ENCODE measurements around the gene ALDOA.

Gene ALDOA

DNA sequence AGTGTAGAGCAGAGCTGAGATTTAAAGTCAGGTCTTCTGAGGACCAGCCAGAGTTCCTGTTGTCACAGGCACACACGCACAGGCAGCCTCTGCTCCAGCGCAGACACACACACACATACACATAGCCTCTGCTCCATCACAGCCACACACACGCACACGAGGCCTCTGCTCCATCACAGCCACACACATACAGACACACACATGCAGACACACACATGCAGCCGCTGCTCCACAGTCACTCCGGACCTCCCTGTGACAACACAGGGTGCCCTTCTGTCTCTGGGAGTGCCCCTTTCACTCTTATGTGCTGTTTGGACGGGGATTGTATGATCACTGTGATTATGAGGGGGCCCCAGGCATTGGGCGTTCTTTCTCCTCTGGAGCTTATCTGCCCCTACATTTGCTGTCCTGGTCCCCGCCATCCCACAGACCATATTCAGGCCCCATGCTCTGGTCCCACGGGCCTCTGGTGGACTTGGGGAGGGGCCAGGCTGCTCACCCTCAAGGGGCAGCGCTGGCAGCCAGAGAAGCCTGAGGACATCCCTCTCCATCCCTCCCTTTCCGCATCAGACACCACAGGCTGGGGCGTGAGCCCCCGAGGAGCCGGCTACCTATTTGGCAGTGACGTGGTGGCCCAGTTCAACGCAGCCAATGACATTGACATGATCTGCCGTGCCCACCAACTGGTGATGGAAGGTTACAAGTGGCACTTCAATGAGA, 18.7 kb downstream of the ALDOA start:
- H3K27ac ChIP-seq (ENCODE audit: low read depth, low read length) = no peak overlapping the region
- H3K27me3 ChIP-seq (ENCODE audit: insufficient read depth, low read length) = no peaks in the 10 kb centered on the region
- peaks cover 16% of the 10 kb centered on the region; the same call in 1 of the 2 replicates for H3K36me3 ChIP-seq (ENCODE audit: insufficient read depth, low read length)
- peaks cover 17% of the 10 kb centered on the region for H3K79me2 ChIP-seq (ENCODE audit: control insufficient read depth, insufficient read depth, low read length, unreplicated experiment)
- no peaks in the 10 kb centered on the region for H3K4me1 ChIP-seq (ENCODE audit: control insufficient read depth, insufficient read depth, low read length, unreplicated experiment)
- no peak overlapping the region for H3K4me3 ChIP-seq (ENCODE audit: low read depth, low read length)
- H2AFZ ChIP-seq (ENCODE audit: low read length, unreplicated experiment) = no peak overlapping the region

DNA sequence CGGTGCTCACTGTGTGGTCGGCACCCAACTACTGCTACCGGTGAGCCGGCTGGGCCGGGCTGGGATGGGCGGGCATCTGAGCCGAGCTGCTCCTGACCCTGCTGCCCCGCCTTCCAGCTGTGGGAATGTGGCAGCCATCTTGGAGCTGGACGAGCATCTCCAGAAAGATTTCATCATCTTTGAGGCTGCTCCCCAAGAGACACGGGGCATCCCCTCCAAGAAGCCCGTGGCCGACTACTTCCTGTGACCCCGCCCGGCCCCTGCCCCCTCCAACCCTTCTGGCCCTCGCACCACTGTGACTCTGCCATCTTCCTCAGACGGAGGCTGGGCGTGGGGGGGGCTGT, 19.2 kb downstream of the ALDOA start:
- Histone ChIP-seq H2AFZ (ENCODE audit: low read length, unreplicated experiment) (no peak overlapping the region), H3K36me3 (ENCODE audit: insufficient read depth, low read length) (peaks cover 14% of the 10 kb centered on the region; the same call in 1 of the 2 replicates), H3K27me3 (ENCODE audit: insufficient read depth, low read length) (no peaks in the 10 kb centered on the region), H3K79me2 (ENCODE audit: control insufficient read depth, insufficient read depth, low read length, unreplicated experiment) (peaks cover 11% of the 10 kb centered on the region), H3K4me1 (ENCODE audit: control insufficient read depth, insufficient read depth, low read length, unreplicated experiment) (peaks cover 3% of the 10 kb centered on the region), H3K27ac (ENCODE audit: low read depth, low read length) (peak overlapping the region; percentile 56), H3K4me3 (ENCODE audit: low read depth, low read length) (no peak overlapping the region)

GRCh38 chr16:30085247-30085646, 19.7 kb downstream of the ALDOA start:
- Histone ChIP-seq H3K36me3 (ENCODE audit: insufficient read depth, low read length) (peaks cover 13% of the 10 kb centered on the region; the same call in 1 of the 2 replicates), H3K27ac (ENCODE audit: low read depth, low read length) (peak overlapping the region; percentile 56), H3K79me2 (ENCODE audit: control insufficient read depth, insufficient read depth, low read length, unreplicated experiment) (peaks cover 9% of the 10 kb centered on the region), H3K4me3 (ENCODE audit: low read depth, low read length) (no peak overlapping the region), H3K27me3 (ENCODE audit: insufficient read depth, low read length) (no peaks in the 10 kb centered on the region), H3K4me1 (ENCODE audit: control insufficient read depth, insufficient read depth, low read length, unreplicated experiment) (peaks cover 8% of the 10 kb centered on the region), H2AFZ (ENCODE audit: low read length, unreplicated experiment) (no peak overlapping the region)

GRCh38 chr16:30085820-30086219, 20.3 kb downstream of the ALDOA start:
- H3K27me3 ChIP-seq (ENCODE audit: insufficient read depth, low read length) = no peaks in the 10 kb centered on the region
- H3K36me3 ChIP-seq (ENCODE audit: insufficient read depth, low read length) = peaks cover 11% of the 10 kb centered on the region; the same call in 1 of the 2 replicates
- H3K27ac ChIP-seq (ENCODE audit: low read depth, low read length) = peak overlapping the region; percentile 56; the same call in 1 of the 2 replicates
- peaks cover 5% of the 10 kb centered on the region for H3K79me2 ChIP-seq (ENCODE audit: control insufficient read depth, insufficient read depth, low read length, unreplicated experiment)
- no peak overlapping the region for H3K4me3 ChIP-seq (ENCODE audit: low read depth, low read length)
- H3K4me1 ChIP-seq (ENCODE audit: control insufficient read depth, insufficient read depth, low read length, unreplicated experiment) = peaks cover 12% of the 10 kb centered on the region
- no peak overlapping the region for H2AFZ ChIP-seq (ENCODE audit: low read length, unreplicated experiment)

DNA sequence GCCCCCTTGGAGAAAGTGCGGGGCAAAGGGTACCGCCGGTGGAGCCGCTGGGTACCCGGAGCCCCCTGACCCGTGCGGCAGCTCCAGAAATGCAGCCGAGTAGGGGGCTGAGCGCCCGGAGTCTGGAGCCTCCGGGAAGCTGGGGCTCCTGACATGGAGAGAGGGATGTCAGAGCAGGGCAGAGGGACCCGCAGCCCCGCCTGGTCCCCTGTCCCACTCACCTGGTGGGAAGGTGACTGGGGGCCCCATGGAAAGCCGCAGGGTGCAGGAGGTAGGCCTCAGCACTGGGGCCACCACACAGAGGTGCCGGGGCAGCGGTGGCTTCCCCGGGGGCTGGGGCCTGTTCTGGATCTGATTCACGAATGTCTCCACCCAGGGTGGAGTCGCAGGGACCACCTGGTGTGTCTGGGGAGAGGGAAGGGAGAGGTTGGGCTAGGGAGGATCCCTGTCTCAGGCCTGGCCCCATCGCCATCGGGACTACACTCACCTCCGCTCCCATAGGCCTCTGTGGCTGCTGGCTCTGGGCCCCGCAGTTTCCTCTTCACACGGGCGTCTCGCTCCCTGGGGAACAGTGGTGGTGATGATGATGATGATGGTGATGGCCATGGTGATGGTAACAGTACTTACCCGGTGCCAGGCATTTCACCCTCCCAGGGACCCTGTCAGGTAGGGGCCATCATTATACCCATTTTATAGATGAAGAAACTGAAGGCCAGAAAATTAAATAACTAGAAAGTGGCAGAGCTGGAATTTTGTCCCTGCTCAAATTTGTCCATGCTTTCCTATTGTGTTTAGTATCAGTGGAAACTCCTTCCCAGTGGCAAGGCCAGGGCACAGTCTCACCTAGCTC, 21.0 kb downstream of the ALDOA start:
- H3K27ac ChIP-seq (ENCODE audit: low read depth, low read length) = no peak overlapping the region
- H3K27me3 ChIP-seq (ENCODE audit: insufficient read depth, low read length) = no peaks in the 10 kb centered on the region
- H3K4me3 ChIP-seq (ENCODE audit: low read depth, low read length) = no peak overlapping the region
- no peaks in the 10 kb centered on the region for H3K79me2 ChIP-seq (ENCODE audit: control insufficient read depth, insufficient read depth, low read length, unreplicated experiment)
- H3K4me1 ChIP-seq (ENCODE audit: control insufficient read depth, insufficient read depth, low read length, unreplicated experiment) = peaks cover 12% of the 10 kb centered on the region
- no peak overlapping the region for H2AFZ ChIP-seq (ENCODE audit: low read length, unreplicated experiment)
- peaks cover 7% of the 10 kb centered on the region; the same call in 1 of the 2 replicates for H3K36me3 ChIP-seq (ENCODE audit: insufficient read depth, low read length)

- H3K27me3 ChIP-seq (ENCODE audit: insufficient read depth, low read length) = no peaks in the 10 kb centered on the region
- H2AFZ ChIP-seq (ENCODE audit: low read length, unreplicated experiment) = no peak overlapping the region
- no peaks in the 10 kb centered on the region for H3K79me2 ChIP-seq (ENCODE audit: control insufficient read depth, insufficient read depth, low read length, unreplicated experiment)
- peaks cover 7% of the 10 kb centered on the region; the same call in 1 of the 2 replicates for H3K36me3 ChIP-seq (ENCODE audit: insufficient read depth, low read length)
- peaks cover 12% of the 10 kb centered on the region for H3K4me1 ChIP-seq (ENCODE audit: control insufficient read depth, insufficient read depth, low read length, unreplicated experiment)
- no peak overlapping the region for H3K4me3 ChIP-seq (ENCODE audit: low read depth, low read length)
- no peak overlapping the region for H3K27ac ChIP-seq (ENCODE audit: low read depth, low read length)
Measured at GRCh38 chr16:30087181-30087898, 21.8 kb downstream of the ALDOA start.

DNA sequence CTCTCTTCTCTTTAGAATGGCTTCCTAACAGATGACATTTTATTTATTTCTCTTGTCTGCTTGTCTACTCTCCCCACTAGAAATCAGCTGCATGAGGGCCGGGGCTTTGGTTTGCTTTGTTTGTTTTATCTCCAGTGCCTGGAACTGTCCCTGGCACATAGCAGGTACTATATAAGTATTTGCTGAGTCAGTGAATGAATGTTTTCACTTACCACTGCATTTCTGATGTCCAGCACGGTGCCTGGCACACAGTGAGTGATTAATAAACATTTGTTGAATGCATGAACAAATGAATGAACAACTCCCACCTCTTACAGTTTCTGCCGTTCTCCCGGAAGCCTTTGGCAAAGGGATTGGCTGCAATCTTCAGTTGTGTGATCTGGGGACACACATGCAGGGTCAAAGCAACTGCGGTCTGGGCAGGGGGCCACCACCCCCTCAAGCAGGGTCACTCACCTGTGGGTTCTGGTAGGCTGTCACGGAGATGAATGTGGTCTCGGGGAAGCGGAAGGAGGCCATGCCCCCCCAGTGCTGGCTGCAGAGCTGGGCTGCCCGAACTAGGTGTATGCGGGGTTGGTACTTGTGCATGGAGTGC, 22.8 kb downstream of the ALDOA start:
- H3K4me3 ChIP-seq (ENCODE audit: low read depth, low read length) = no peak overlapping the region
- peaks cover 7% of the 10 kb centered on the region; the same call in 1 of the 2 replicates for H3K36me3 ChIP-seq (ENCODE audit: insufficient read depth, low read length)
- no peak overlapping the region for H2AFZ ChIP-seq (ENCODE audit: low read length, unreplicated experiment)
- H3K4me1 ChIP-seq (ENCODE audit: control insufficient read depth, insufficient read depth, low read length, unreplicated experiment) = peaks cover 12% of the 10 kb centered on the region
- no peak overlapping the region for H3K27ac ChIP-seq (ENCODE audit: low read depth, low read length)
- no peaks in the 10 kb centered on the region for H3K27me3 ChIP-seq (ENCODE audit: insufficient read depth, low read length)
- H3K79me2 ChIP-seq (ENCODE audit: control insufficient read depth, insufficient read depth, low read length, unreplicated experiment) = no peaks in the 10 kb centered on the region

DNA sequence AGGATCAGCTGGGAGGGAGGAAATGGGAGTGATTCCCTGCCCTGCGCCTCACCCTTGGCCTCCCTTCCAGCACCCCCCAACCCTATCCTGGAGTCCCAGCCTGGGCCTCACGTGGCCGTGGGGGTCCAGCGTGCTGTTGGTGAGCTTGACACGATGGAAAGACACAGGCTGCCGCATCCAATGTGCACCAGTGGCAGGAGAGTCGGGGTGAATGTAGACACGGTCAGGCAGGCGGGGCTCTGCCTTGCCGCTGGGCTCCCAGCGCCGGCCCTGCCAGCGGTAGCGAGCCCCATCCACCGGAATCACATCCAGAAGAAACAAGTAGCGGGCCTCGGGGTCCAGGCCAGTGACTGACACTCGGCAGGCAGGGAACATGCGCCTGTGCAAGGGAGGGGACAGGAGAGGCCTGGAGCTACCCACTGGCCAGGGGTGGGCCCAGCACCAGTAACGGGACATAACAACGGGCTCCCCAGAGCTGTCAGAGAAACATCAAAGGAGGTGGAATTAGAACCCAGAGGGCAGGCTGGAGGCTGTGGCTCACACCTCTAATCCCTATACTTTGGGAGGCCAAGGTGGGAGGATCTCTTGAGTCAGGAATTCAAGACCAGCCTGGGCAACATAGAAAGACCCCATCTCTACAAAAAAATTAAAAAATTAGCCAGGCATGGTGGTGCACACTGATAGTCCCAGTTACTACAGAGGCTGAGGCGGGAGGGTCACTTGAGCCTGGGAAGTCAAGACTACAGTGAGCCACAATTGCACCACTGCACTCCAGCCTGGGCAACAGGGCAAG, 23.5 kb downstream of the ALDOA start:
- H3K36me3 ChIP-seq (ENCODE audit: insufficient read depth, low read length) = peaks cover 7% of the 10 kb centered on the region; the same call in 1 of the 2 replicates
- no peaks in the 10 kb centered on the region for H3K27me3 ChIP-seq (ENCODE audit: insufficient read depth, low read length)
- H3K4me3 ChIP-seq (ENCODE audit: low read depth, low read length) = no peak overlapping the region
- no peaks in the 10 kb centered on the region for H3K79me2 ChIP-seq (ENCODE audit: control insufficient read depth, insufficient read depth, low read length, unreplicated experiment)
- H3K4me1 ChIP-seq (ENCODE audit: control insufficient read depth, insufficient read depth, low read length, unreplicated experiment) = peaks cover 12% of the 10 kb centered on the region
- no peak overlapping the region for H3K27ac ChIP-seq (ENCODE audit: low read depth, low read length)
- H2AFZ ChIP-seq (ENCODE audit: low read length, unreplicated experiment) = no peak overlapping the region

GRCh38 chr16:30090610-30091331, 25.2 kb downstream of the ALDOA start:
- H3K36me3 ChIP-seq (ENCODE audit: insufficient read depth, low read length) = peaks cover 7% of the 10 kb centered on the region; the same call in 1 of the 2 replicates
- H3K4me3 ChIP-seq (ENCODE audit: low read depth, low read length) = no peak overlapping the region
- no peak overlapping the region; the same call in 1 of the 2 replicates for H3K27ac ChIP-seq (ENCODE audit: low read depth, low read length)
- peaks cover 3% of the 10 kb centered on the region for H3K79me2 ChIP-seq (ENCODE audit: control insufficient read depth, insufficient read depth, low read length, unreplicated experiment)
- H2AFZ ChIP-seq (ENCODE audit: low read length, unreplicated experiment) = no peak overlapping the region
- H3K27me3 ChIP-seq (ENCODE audit: insufficient read depth, low read length) = no peaks in the 10 kb centered on the region
- H3K4me1 ChIP-seq (ENCODE audit: control insufficient read depth, insufficient read depth, low read length, unreplicated experiment) = peaks cover 25% of the 10 kb centered on the region

Measured in ACC112 (cell line).